GM12891 (cell line): Measurements from ENCODE around the gene TRIM43.
"Not testable (repeated sequence)": the region's sequence is repeated elsewhere in the genome, so short reads cannot be mapped to it uniquely, and the experiment has no call there.

Experiments used
- DNase-seq: peaks from one replicate; pipeline ENCODE4 v3.0.0; 2011; ENCODE audit warnings: low spot score; ENCODE audit not compliant: insufficient read length
- FAIRE-seq: peaks from 2 replicates; lab custom pipeline; 2011; peaks lifted over from hg19 to GRCh38; lab: Jason Lieb, UNC

The TRIM43 gene

DNA sequence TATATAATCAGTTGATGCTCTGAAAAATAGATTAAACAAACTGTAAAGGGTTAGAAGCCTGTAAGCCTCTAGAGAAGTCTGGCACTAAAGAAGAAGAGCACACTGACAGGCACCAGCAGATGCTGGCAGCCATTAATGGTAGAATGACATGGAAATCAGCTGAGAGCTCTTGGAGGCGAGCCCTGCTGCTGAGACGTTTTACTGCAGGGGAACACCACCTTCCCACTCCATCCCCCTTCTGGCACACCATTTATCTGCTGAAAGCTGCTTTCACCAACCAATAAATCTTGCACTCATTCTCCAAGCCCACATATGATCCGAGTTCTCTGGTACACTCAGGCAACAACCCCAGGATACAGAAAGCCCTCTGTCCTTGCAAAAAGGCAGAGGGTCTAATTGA lies 16.6 kb downstream of the TRIM43 start:
- DNase-seq, FAIRE-seq: not testable (repeated sequence)

DNA sequence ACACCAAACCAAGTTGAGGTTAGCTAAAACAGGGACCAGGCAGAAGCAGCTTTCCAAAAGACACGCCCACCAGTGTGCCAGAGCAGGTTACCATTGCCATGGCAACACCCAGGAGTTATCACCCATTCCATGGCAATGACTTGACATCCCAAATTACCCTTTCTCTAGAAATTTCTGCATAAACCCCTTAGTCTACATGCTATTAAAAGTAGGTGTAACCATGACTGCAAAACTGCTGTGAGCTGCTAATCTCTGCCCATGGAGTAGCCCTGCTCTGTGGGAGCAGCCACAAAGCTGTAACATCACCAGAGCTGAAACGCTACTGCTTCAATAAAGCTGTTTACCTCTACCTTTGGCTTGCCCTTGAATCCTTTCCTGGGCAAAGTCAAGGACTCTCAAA lies 18.0 kb downstream of the TRIM43 start:
- FAIRE-seq, DNase-seq: not testable (repeated sequence)

DNA sequence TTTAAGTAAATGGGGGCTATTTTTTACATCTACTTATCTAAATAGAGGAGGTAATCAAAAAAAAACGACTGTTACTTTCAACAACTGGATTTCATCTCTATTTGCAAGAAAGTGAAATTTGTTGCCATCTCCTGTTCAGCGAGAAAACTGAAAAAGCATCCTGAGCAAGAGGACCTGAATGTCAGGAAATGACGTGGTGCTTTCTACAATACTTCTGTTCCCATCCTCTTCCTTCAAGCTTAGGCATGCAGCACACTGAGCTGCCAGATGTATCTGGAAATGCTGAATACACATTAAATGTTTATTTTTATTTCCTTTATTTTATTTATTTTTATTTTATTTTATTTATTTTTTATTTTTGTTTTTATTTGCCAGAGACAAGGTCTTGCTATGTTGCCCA lies 21.2 kb downstream of the TRIM43 start:
- not testable (repeated sequence) for FAIRE-seq, DNase-seq

GRCh38 chr2:95622728-95623127 lies 30.9 kb downstream of the TRIM43 start:
- DNase-seq, FAIRE-seq: not testable (repeated sequence)

DNA sequence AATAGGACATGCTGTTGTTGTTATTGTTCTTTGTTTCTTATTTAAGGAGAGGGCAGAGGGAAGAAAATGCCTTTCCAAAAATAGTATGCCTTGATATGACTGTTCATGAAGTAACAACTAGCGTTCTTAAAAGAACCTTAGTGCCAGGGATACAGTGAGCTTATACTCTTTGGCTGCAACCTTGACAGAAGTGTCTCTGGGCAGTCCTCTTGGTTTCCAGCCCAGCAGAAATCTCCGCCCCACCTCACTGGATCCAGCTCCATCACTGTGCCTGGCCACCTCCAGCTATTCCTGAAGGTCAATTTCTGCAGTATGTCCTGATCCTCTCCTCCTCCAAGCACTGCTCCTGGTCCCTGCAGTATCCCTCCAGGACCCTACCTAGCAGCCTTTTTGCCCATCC lies 39.2 kb downstream of the TRIM43 start:
- FAIRE-seq, DNase-seq: not testable (repeated sequence)

DNA sequence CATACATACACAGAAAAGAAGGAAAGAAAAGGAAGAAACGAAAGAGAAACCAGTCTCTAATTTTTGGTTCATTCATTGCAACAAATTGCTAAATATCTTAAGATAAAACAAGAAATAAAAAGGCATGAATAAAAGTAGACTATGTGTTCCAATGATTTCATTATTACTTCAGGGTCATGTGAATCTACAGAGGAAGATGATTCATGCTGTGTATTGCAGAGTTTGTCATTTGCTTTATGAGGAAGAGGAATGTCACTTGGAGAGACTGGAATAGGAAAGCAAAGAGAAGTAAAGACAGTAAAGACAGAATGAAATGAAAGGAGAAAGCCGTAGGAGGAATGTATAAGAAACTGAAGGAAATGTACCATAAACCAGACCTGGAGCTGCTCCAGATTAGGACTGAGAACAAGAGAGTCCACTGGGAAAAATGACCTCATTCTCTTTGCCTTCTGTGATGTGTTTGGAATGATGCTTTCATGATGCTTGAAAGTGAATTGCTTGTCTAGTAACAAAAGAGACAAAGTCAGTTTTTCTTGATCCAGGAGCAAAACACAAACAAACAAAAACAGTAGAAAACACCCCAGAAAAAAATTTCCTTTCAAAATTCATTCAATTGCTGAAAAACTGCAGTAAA lies 41.9 kb downstream of the TRIM43 start:
- DNase-seq, FAIRE-seq: not testable (repeated sequence)

- not testable (repeated sequence) for FAIRE-seq, DNase-seq
These were observed 48.9 kb downstream of the TRIM43 start for GRCh38 chr2:95640515-95641288.

DNA sequence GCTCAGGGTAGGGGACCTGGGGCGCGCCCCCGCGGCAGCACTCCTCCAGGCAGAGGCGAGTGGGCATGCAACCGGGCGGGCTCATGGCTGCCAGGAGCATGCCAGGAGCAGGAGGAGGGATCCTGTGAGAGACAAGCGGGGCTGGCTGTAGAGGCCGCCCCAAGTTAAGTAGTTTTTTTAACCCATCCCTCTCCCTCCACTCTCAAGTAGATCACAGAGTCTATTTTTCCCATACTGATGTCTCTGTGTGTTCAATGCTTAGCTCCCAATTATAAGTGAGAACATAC lies 49.4 kb downstream of the TRIM43 start:
- not testable (repeated sequence) for FAIRE-seq

GRCh38 chr2:95641787-95642186 lies 50.0 kb downstream of the TRIM43 start:
- not testable (repeated sequence) for FAIRE-seq, DNase-seq

More for the DNA sequence above, 49.4 kb downstream of the TRIM43 start:
- DNase-seq, result not testable (repeated sequence)

- not testable (repeated sequence) for FAIRE-seq, DNase-seq
These were observed 50.6 kb downstream of the TRIM43 start for GRCh38 chr2:95642360-95642759.

DNA sequence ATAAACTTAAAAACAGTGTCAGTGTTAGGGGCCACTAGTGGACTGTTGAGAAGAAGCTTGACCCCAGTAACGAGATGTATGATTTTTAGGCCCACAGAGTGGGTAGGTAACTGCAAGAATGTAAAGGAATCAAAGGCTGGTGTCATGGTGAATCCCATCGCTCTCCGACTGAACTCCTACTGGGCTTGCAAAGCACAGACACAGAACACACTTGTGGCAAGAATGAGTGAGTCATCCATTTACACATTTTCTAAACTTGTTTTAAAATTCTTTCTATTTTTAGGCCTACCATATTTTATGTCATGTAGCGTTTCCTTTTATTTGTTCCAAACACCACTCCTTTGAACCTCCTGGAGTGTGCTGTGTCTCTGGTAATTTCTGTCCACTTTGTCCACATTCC lies 51.1 kb downstream of the TRIM43 start:
- not testable (repeated sequence) for FAIRE-seq

DNA sequence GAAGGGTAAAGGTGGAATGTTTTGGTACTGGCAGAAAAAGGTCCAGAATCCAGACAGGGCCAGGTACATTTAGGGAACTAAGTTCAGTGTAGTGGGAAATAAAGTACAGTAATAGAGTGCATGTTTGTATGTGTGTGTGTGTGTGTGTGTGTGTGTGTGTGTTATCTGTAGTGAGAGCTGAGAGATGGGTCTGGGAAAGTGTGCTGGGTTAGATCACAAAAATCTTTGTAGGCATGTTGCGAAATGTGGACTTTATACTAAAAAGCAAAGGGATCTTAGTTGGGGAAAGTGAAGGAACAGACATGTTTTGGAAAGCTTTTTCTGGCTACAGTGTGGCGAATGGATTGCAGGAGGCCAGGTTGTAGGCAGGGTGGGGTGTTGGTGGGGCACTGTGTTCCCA lies 53.5 kb downstream of the TRIM43 start:
- DNase-seq, FAIRE-seq: not testable (repeated sequence)

More for the DNA sequence above, 51.1 kb downstream of the TRIM43 start:
- DNase-seq, result not testable (repeated sequence)

GRCh38 chr2:95646274-95646994 lies 54.6 kb downstream of the TRIM43 start:
- not testable (repeated sequence) for FAIRE-seq

GRCh38 chr2:95648894-95649544 lies 57.2 kb downstream of the TRIM43 start:
- not testable (repeated sequence) for DNase-seq, FAIRE-seq

More at GRCh38 chr2:95646274-95646994, 54.6 kb downstream of the TRIM43 start:
- not testable (repeated sequence) for DNase-seq
